ENCODE results near the gene CHST12.

- TF ChIP-seq CTCF (IDR thresholded peaks at IDR 0.05) = no peak
- TF ChIP-seq MAX (CRISPR knock-in tag; IDR thresholded peaks at IDR 0.05) = no peak
- TF ChIP-seq ZBTB43 (CRISPR knock-in tag; IDR thresholded peaks at IDR 0.05) = no peak
- no peak for TF ChIP-seq ELF4 (CRISPR knock-in tag; IDR thresholded peaks at IDR 0.05; ENCODE audit: low read depth)
Measured at GRCh38 chr7:2359610-2360009, 43.8 kb upstream of the CHST12 start.

All from WTC11 (cell line).